Keratinocyte (primary cell): ENCODE results near the gene ALDH1L1.

Experiments used
- CTCF ChIP-seq, 3 experiments: IDR thresholded peaks in 1 of 3; conservative IDR thresholded peaks in 1 of 3; optimal IDR thresholded peaks in 1 of 3; 2 replicates in 2 of 3; 3 replicates in 1 of 3; pipeline versions ENCODE3 to v1.5.1; 2011; ENCODE audit warnings: low read length in 3 of 3, mild to moderate bottlenecking in 3 of 3, moderate library complexity in 2 of 3, control low read depth in 1 of 3, inconsistent platforms in 1 of 3; ENCODE audit not compliant: insufficient read depth in 2 of 3; ENCODE audit errors: extremely low read depth in 1 of 3
- EZH2 ChIP-seq: IDR thresholded peaks from one replicate; pipeline ENCODE4 v1.6.1; 2012; ENCODE audit warnings: inconsistent platforms, mild to moderate bottlenecking, low read length, moderate library complexity

- TF ChIP-seq CTCF (optimal IDR thresholded peaks at IDR 0.05 in 1 of 3, IDR thresholded peaks at IDR 0.05 in 1 of 3, conservative IDR thresholded peaks at IDR 0.05 in 1 of 3; ENCODE audit: extremely low read depth in 1 of 3, insufficient read depth in 2 of 3, low read length in 3 of 3) (no peak), EZH2 (no peak)
Measured at GRCh38 chr3:126156468-126156867, 23.9 kb downstream of the ALDH1L1 start.
